Stomach (tissue), 9 donors: ENCODE data around the gene TPCN2. TPM values are rescaled to one million over a fixed set of nuclear protein-coding genes. Genes with fewer than 3 reads are reported as not detected.

Experiments used
- DNase-seq, 2 donors: peaks; one replicate each; pipeline versions ENCODE4 v3.0.0 to v3.0.0-alpha.2; 2013 to 2019
- H3K27ac ChIP-seq, 5 donors: fragments of 200-600 bp in 4 of 5; sonication (generic) in 4 of 5; one replicate each; pipeline ENCODE4 v1.5.1; 2013 to 2019; ENCODE audit warnings: mild to moderate bottlenecking in 1 of 5, moderate library complexity in 1 of 5
- H3K27me3 ChIP-seq, 3 donors: fragments of 200-600 bp; sonication (generic); one replicate each; pipeline ENCODE4 v1.5.1; 2017 to 2019; ENCODE audit warnings: mixed run types in 1 of 3
- H3K36me3 ChIP-seq, 4 donors: fragments of 200-600 bp; sonication (generic); 1 replicate in 3 of 4; 2 replicates in 1 of 4; pipeline ENCODE4 v1.5.1; 2016 to 2019
- H3K4me1 ChIP-seq, 4 donors: fragments of 200-600 bp; sonication (generic); one replicate each; pipeline ENCODE4 v1.5.1; 2016 to 2019
- H3K4me3 ChIP-seq, 4 donors: fragments of 200-600 bp; sonication (generic) in 3 of 4; one replicate each; pipeline ENCODE4 v1.5.1; 2016 to 2019; ENCODE audit warnings: mild to moderate bottlenecking in 1 of 4
- H3K9me3 ChIP-seq, 4 donors: fragments of 200-600 bp; sonication (generic); one replicate each; pipeline ENCODE4 v1.5.1; 2016 to 2019
- EP300 ChIP-seq: sonication (generic); formaldehyde crosslinking; IDR thresholded peaks from one replicate; pipeline ENCODE4 v1.6.1; 2017; ENCODE audit warnings: antibody characterized with exemption
- POLR2A ChIP-seq, 4 donors: fragments of 450-650 bp; IDR thresholded peaks; one replicate each; pipeline ENCODE4 v1.6.1; 2016; ENCODE audit warnings: antibody characterized with exemption in 4 of 4, control low read depth in 2 of 4, mild to moderate bottlenecking in 1 of 4, moderate library complexity in 1 of 4
- POLR2AphosphoS5 ChIP-seq, 3 donors: sonication (generic); formaldehyde crosslinking; IDR thresholded peaks; one replicate each; pipeline ENCODE4 v1.6.1; 2016; ENCODE audit warnings: antibody characterized with exemption in 3 of 3
- WGBS, 5 donors: extraction: QIAGEN DNeasy Blood & Tissue Kit in 3 of 5; methylation state at CpG; one replicate each; pipeline versions ENCODE4 v1.1.5 to v1.1.7; 2013 to 2018; 5-methylcytosine and 5-hydroxymethylcytosine counted together
- intact Hi-C: fragments of 100-400 bp; cut with DNase I; formaldehyde crosslinking; loops from one replicate; pipeline ENCODE4 v1.15.1; 2023; ENCODE audit warnings: low total_unique reads
- polyA plus RNA-seq, 3 donors: library from polyadenylated mRNA; stranded (reverse); fragments of 200-250 nt; gene quantifications; one replicate each; pipeline ENCODE4 v1.2.3, GENCODE V29; 2013
- total RNA-seq, 5 donors: library from RNA; depleted of rRNA; stranded (reverse); fragments of >200 nt; gene quantifications; one replicate each; pipeline versions ENCODE4 v1.1.0 to v1.2.3, GENCODE V29; 2014 to 2016
- TF ChIP-seq, protein P1 (sequence below), 7 experiments: fragments of 450-650 bp in 4 of 7; fragments of 200-600 bp in 3 of 7; sonication (generic) in 3 of 7; IDR thresholded peaks; one replicate each; pipeline ENCODE4 v1.5.1; 2016 to 2019; ENCODE audit warnings: antibody characterized with exemption in 7 of 7, control low read depth in 2 of 7, mild to moderate bottlenecking in 1 of 7
- donor health status: healthy with polysubstance abuse.
- donor health status: Bipolar disorder and iron deficiency.
- donor health status: healthy.

Gene TPCN2
- total and polyA plus RNA-seq, 8 donors = 6.4 to 66.1 (median 27.2) TPM

DNA sequence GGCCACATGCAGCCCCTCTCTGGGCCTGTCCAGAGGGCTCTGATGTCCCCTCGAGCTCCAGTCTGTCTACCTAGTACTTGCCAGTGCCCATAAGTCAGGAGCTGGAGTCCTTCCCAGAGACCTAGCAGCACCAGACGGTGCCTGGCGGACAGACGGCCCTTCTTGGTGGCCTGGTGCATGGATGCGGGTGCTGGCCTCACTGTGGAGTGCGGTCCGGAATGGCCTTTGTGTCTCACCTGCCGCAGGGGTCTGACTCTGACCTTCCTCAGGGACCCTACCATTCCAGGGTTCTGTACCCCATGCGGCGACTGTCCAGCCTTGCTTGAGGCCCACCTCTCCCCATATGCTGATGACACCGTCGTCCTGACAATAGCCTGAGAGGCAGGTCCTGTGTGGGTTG lies 77.6 kb downstream of the TPCN2 start:
- peaks cover 0 to 6% (median 0%) of the 10 kb centered on the region in 4 donors for H3K9me3 ChIP-seq
- DNase-seq = no peak
- WGBS, 5 donors = 58 to 92% (median 73%) methylated on average over 7 to 12 of the region's 12 CpGs
- H3K27ac ChIP-seq = peak overlapping the region; percentile 50 to 79 (median 71)
- peaks cover 38 to 57% (median 51%) of the 10 kb centered on the region in 4 donors for H3K4me1 ChIP-seq
- TF ChIP-seq, protein P1, sequence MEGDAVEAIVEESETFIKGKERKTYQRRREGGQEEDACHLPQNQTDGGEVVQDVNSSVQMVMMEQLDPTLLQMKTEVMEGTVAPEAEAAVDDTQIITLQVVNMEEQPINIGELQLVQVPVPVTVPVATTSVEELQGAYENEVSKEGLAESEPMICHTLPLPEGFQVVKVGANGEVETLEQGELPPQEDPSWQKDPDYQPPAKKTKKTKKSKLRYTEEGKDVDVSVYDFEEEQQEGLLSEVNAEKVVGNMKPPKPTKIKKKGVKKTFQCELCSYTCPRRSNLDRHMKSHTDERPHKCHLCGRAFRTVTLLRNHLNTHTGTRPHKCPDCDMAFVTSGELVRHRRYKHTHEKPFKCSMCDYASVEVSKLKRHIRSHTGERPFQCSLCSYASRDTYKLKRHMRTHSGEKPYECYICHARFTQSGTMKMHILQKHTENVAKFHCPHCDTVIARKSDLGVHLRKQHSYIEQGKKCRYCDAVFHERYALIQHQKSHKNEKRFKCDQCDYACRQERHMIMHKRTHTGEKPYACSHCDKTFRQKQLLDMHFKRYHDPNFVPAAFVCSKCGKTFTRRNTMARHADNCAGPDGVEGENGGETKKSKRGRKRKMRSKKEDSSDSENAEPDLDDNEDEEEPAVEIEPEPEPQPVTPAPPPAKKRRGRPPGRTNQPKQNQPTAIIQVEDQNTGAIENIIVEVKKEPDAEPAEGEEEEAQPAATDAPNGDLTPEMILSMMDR (IDR thresholded peaks at IDR 0.05) = no peak
- TF ChIP-seq POLR2AphosphoS5 (IDR thresholded peaks at IDR 0.05) (no peak), EP300 (no peak), POLR2A (IDR thresholded peaks at IDR 0.05) (no peak)
- intact Hi-C loops = no loop called here
- H3K36me3 ChIP-seq = no peaks in the 10 kb centered on the region
- H3K27me3 ChIP-seq = no peaks in the 10 kb centered on the region
- H3K4me3 ChIP-seq = no peak overlapping the region

DNA sequence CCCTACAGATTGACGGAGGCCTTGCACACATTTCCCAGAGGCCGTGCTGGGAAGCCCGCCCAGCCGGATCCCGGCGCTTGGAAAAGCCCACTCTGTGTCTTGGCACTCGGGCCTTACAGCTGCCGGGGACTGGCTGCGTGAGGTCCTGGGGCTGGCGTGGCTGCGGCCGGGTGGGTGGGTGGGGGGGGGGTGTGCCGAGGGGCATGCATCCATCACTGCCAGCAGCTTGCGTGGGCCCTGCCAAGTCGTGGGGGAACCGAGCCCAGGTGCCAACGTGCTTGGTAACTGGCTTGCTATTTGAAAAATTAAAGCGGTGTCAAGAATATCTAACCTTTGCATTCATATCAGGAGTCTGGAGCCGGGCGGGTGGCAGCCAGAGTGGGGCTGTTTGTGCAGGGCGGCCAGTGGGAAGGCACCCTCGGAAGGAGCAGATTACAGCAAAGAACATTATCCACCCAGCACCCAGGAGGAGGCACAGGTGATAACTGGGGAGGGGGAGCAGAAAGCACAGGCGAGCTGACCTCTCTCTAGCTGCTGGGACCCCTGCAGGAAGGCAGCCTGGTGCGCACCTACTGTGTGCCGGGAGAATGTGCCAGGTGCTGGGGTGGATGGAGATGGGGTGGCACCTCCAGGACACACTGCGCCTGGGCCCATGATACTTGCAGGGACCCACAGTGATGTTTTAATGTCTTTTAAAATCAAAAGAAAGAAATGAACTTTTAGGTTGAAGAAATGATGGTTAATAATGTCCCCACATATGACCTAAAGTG lies 78.5 kb downstream of the TPCN2 start:
- Histone ChIP-seq H3K36me3 (no peaks in the 10 kb centered on the region), H3K27me3 (no peaks in the 10 kb centered on the region), H3K9me3 (peaks cover 0 to 6% (median 0%) of the 10 kb centered on the region in 4 donors), H3K27ac (peak overlapping the region; percentile 61 to 79 (median 76)), H3K4me1 (peaks cover 30 to 56% (median 53%) of the 10 kb centered on the region in 4 donors), H3K4me3 (no peak overlapping the region)
- intact Hi-C loops = no loop called here
- 28 to 49% (median 44%) methylated on average over 9 to 26 of the region's 26 CpGs for WGBS, 5 donors
- peak; percentile 67 to 79 for DNase-seq
- TF ChIP-seq POLR2AphosphoS5 (IDR thresholded peaks at IDR 0.05) (peak in 1 of 3 donors; percentile 5), EP300 (no peak)

DNA sequence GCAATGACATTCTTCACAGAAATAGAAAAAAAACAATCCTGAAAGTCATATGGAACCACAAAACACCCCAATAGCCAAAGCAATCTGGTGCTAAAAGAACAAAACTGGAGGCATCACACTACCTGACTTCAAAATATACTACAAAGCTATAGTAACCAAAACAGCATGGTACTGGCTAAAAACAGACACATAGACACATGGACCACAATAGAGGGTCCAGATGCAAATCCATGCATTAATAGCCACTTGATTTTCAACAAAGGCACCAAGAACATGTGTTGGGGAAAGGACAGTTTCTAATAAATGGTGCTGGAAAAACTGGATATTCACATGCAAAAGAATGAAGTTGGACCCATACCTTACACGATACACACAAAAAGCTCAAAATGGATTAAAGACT lies 79.2 kb downstream of the TPCN2 start:
- no peak for DNase-seq
- no peaks in the 10 kb centered on the region for H3K36me3 ChIP-seq
- peaks cover 0 to 6% (median 0%) of the 10 kb centered on the region in 4 donors for H3K9me3 ChIP-seq
- H3K4me1 ChIP-seq = peaks cover 26 to 50% (median 47%) of the 10 kb centered on the region in 4 donors
- no peaks in the 10 kb centered on the region for H3K27me3 ChIP-seq
- no peak overlapping the region for H3K4me3 ChIP-seq
- no peak for TF ChIP-seq POLR2A (IDR thresholded peaks at IDR 0.05)
- TF ChIP-seq, protein P1 (IDR thresholded peaks at IDR 0.05) = no peak
- TF ChIP-seq POLR2AphosphoS5 (IDR thresholded peaks at IDR 0.05) = no peak
- no peak for TF ChIP-seq EP300
- WGBS, 5 donors = 76 to 97% (median 91%) methylated on average over 1 of the region's 1 CpG
- intact Hi-C loops = no loop called here
- peak overlapping the region in 4 of 5 donors; percentile 61 to 79 (median 74) for H3K27ac ChIP-seq

DNA sequence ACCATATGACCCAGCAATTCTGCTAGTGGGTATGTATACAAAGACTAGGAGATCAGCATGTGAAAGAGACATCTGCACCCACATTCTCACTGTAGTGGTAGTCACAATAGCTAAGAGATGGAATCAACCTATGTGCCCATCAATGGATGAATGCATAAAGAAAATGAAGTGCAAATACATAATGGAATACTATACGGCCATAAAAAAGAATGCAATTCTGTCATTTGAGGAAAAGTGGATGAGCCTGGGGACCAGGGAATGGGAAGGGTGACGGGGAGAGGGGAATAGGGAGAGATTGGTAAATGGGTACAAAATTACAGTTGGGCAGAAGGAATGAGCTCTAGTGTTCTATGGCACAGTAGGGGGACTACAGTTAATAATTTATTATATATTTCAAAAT lies 80.3 kb downstream of the TPCN2 start:
- H3K27ac ChIP-seq = no peak overlapping the region
- DNase-seq = no peak
- H3K27me3 ChIP-seq = no peaks in the 10 kb centered on the region
- no peaks in the 10 kb centered on the region for H3K36me3 ChIP-seq
- WGBS, 5 donors = 95 to 98% (median 96%) methylated on average over 2 of the region's 2 CpGs
- peaks cover 0 to 6% (median 2%) of the 10 kb centered on the region in 4 donors for H3K9me3 ChIP-seq
- H3K4me3 ChIP-seq = no peak overlapping the region
- intact Hi-C loops = no loop called here
- no peak for TF ChIP-seq POLR2AphosphoS5 (IDR thresholded peaks at IDR 0.05)
- TF ChIP-seq POLR2A (IDR thresholded peaks at IDR 0.05) = no peak
- peaks cover 14 to 39% (median 35%) of the 10 kb centered on the region in 4 donors for H3K4me1 ChIP-seq

DNA sequence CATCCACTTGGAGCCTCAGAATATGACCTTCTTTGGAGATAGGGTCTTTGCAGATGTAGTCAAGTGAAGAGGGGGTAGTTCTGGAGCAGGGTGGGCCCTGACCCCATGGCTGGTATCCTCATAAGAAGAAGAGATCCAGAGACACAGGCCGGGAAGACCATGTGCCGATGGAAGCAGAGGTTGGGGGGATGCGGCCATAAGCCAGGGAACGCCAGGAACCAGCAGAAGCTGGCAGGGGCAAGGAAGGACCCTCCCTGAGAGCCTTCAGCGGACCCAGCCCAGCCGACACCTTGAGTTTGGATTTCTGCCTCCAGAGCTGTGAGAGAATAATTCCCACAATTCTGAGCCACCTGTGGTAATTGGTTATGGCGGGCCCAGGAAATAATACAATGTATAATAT lies 80.9 kb downstream of the TPCN2 start:
- Histone ChIP-seq H3K4me1 (peaks cover 12 to 36% (median 33%) of the 10 kb centered on the region in 4 donors), H3K27me3 (no peaks in the 10 kb centered on the region), H3K27ac (no peak overlapping the region), H3K9me3 (peaks cover 0 to 6% (median 2%) of the 10 kb centered on the region in 4 donors), H3K36me3 (no peaks in the 10 kb centered on the region), H3K4me3 (no peak overlapping the region)
- no peak for DNase-seq
- 89 to 96% (median 95%) methylated on average over 7 of the region's 7 CpGs for WGBS, 5 donors
- TF ChIP-seq POLR2A (IDR thresholded peaks at IDR 0.05) (no peak), POLR2AphosphoS5 (IDR thresholded peaks at IDR 0.05) (no peak), EP300 (no peak)
- TF ChIP-seq, protein P1 (IDR thresholded peaks at IDR 0.05) = no peak
- intact Hi-C loops = no loop called here
